Muscle of arm (tissue), 14 donors: ENCODE results near the gene R3HCC1L. TPM values are rescaled to one million over a fixed set of nuclear protein-coding genes. Genes with fewer than 3 reads are reported as not detected.

Source experiments
- DNase-seq: peaks from one replicate; pipeline ENCODE4 v3.0.0-alpha.2; 2013
- long read RNA-seq, 11 donors: transcript quantifications; one replicate each; lab custom pipeline, GENCODE V29; 2026
- polyA plus RNA-seq, 12 donors: library from polyadenylated mRNA; unstranded; fragments of 120-200 nt; gene quantifications; one replicate each; pipeline ENCODE4 v1.2.1, GENCODE V29; 2013; ENCODE audit not compliant: insufficient read length in 12 of 12

R3HCC1L gene
- 10 to 100 TPM in 11 of 12 donors, not detected in 1; 11.5 to 24.8 (median 12.8) TPM for polyA plus RNA-seq
- long read RNA-seq, donor 1 = 0 reads
- long read RNA-seq, donor 2 = 0 reads
- long read RNA-seq, donor 3 = 0 reads
- long read RNA-seq, donor 4 = 0 reads
- long read RNA-seq, donor 5 = 0 reads
- long read RNA-seq, donor 6 = 0 reads
- long read RNA-seq, donor 7 = 0 reads
- long read RNA-seq, donor 8 = 0 reads
- long read RNA-seq, donor 9 = 0 reads
- long read RNA-seq, donor 10, partial matches to known transcripts = 0 of 1 reads
- long read RNA-seq, donor 10, other reads (novel, unspliced or antisense) = 0 of 1 reads
- long read RNA-seq, donor 11 = 0 reads

GRCh38 chr10:98134431-98135221, at the start of gene R3HCC1L:
Gene R3HCC1L, plus strand, starts transcription at chr10:98134657. Its CDS starts 73,458 bp downstream, at chr10:98208115.
- peak; percentile 92 for DNase-seq

GRCh38 chr10:98085238-98085637, 49.2 kb upstream of the R3HCC1L start:
- DNase-seq = no peak

GRCh38 chr10:98086837-98087708, 47.4 kb upstream of the R3HCC1L start:
- no peak for DNase-seq

GRCh38 chr10:98088186-98088971, 46.1 kb upstream of the R3HCC1L start:
- no peak for DNase-seq

- no peak for DNase-seq
These were observed 43.6 kb upstream of the R3HCC1L start for GRCh38 chr10:98090822-98091221.

GRCh38 chr10:98096316-98096715, 38.1 kb upstream of the R3HCC1L start:
- no peak for DNase-seq

GRCh38 chr10:98096731-98097130, 37.7 kb upstream of the R3HCC1L start:
- no peak for DNase-seq

GRCh38 chr10:98097175-98097574, 37.3 kb upstream of the R3HCC1L start:
- DNase-seq = no peak

- DNase-seq = no peak
These were observed 36.8 kb upstream of the R3HCC1L start for GRCh38 chr10:98097616-98098015.

- DNase-seq = no peak
These were observed 36.2 kb upstream of the R3HCC1L start for GRCh38 chr10:98098247-98098646.

- DNase-seq = no peak
These were observed 34.0 kb upstream of the R3HCC1L start for GRCh38 chr10:98100476-98100875.

GRCh38 chr10:98101366-98101765, 33.1 kb upstream of the R3HCC1L start:
- no peak for DNase-seq

GRCh38 chr10:98104125-98104524, 30.3 kb upstream of the R3HCC1L start:
- DNase-seq = no peak

- DNase-seq = no peak
These were observed 27.9 kb upstream of the R3HCC1L start for GRCh38 chr10:98106531-98106930.

- DNase-seq = no peak
These were observed 26.6 kb upstream of the R3HCC1L start for GRCh38 chr10:98107644-98108430.

GRCh38 chr10:98110356-98110755, 24.1 kb upstream of the R3HCC1L start:
- no peak for DNase-seq

- DNase-seq = no peak
These were observed 19.2 kb upstream of the R3HCC1L start for GRCh38 chr10:98115031-98115787.

- no peak for DNase-seq
These were observed 14.6 kb upstream of the R3HCC1L start for GRCh38 chr10:98119891-98120290.

GRCh38 chr10:98125940-98126631, 8.4 kb upstream of the R3HCC1L start:
- DNase-seq = no peak
